EH (cell line): ENCODE measurements around the gene SRGAP3.
A peak's percentile ranks its signal among the peaks of the same experiment; 100 is the strongest.

Experiments used
- DNase-seq: peaks from one replicate; pipeline ENCODE4 v3.0.0-alpha.2; 2015; ENCODE audit warnings: low read depth

Gene SRGAP3

DNA sequence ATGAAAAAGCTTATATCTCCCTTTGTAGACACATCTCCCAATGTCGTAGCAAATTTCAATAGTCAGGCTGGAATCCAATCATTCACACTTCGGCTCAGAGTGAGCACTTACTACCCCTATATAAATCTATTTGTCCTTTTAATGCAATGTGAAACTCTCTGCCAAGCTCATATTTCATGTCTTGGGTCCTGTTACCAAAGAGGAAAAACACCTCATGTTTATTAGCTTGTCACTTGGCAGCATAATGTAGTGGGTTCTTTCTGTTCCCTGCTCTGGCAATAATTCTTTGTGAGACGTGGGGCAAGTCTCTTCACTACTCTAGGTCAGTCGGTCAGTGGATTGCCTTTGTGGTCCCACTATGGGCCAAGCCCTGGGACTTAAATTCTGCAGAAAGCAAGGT is 107.1 kb downstream of the SRGAP3 start:
- DNase-seq: no peak

DNA sequence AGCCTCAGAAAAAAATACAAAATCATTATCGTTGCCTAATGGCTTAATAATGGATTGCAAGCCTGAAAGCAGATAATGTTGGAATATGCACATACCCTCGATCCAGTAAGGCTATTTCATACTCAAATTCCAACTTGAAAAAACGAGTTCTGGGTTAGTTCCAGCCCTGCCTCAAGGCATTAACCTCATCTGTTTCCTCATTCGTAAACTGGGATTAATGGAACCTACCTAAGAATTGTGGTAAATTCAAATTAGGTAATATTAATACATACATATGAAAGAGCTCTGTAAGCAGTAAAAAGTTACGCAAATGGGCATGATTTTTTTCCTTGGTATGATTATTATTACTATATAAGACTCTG is 107.5 kb downstream of the SRGAP3 start:
- DNase-seq: no peak

DNA sequence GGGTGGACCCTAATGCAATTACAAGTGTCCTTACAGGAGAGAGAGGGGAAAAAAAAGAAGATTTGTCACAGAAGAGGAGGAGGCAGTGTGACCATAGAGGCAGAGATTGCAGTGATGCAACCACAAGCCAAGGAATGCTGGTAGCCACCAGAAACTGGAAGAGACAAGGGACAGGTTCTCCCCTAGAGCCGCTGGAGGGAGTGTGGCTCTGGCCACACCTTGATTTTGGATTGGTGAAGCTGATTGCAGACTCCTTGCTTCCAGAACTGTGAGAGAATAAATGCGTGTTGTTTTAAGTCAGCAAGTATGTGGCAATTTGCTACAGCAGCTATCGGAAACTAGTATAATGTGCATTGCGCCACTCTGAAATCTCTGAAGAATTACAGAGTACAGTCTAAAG is 110.1 kb downstream of the SRGAP3 start:
- DNase-seq: no peak

DNA sequence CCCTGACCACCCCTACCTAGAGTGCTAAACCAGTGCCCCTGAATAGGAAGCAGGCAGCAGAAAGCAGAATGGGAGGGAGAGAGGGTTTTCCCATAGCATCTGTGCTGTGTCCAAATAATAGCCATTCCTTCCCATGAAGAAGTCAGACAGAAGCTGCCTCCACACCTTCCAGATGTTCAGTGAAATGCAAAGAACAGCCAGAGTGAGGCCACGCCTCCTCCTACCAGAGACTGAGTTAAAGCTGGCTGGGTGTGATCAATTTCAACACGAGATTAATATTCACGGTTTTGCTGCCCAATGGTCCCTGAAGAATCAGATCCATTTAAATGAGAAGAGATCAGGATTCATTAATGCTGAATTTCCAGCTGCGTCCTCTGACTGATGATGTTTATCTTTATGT is 111.8 kb downstream of the SRGAP3 start:
- no peak for DNase-seq

DNA sequence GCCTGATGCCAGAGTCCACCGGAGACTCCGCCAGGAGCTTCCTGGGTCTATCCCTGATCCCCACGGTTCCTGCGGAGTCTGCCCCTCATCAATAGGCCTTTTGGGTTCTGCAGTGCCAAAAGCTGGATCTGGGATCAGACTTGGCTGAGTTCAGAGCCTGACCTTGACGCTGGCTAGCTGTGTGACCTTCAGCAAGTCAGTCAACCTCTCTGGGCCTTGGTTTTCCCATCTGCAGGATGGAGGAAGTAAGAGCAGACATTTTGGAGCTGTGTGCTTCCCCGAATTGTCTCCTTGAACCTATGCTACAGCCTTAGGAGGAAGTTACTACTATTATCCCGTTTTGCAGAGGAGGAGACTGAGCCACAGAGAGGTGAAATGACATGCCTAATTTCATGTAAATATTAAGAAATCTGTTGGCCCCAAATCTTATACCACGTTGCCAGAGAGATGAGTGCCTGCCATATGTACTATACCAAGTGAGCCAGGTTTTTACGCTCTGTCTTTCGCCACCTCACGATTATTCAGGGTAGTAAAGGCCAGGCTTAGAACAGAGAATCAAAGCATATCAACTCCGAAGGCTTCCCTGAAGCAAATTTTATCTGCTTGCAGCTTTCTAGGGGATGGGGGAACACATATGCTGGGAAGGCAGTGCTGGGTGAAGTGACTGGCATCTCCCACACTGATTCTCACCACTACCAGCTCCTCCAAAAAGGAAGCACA is 112.5 kb downstream of the SRGAP3 start:
- no peak for DNase-seq

DNA sequence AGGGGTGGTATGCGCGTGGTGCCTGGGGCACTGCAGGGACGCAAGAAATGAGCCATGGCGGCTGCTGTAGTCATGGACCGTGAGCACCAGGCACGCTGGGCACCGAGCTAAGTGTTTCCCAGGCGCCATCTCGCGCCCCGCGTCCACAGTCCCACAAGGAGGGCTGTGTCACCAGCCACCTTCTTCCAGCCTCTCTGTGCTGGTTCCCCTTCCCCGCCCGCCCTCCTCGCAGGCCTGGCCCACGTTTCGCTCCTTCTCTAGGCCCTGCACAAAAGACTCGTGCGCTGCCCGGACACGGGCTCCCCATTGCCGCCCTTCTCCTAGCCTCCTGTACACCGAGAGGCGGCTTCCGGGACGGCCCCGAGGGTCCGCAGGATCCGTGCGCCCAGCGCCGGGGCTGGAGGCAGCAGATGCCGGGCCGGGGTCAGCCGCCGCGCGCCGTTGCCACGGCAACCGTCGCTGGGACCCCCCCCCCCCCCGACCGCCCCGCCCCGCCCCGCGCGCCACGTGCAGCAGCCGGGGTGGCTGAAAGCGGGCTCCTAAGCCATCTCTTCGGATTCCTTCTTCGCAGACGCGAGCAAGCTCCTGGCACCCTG is 113.4 kb downstream of the SRGAP3 start:
- no peak for DNase-seq

DNA sequence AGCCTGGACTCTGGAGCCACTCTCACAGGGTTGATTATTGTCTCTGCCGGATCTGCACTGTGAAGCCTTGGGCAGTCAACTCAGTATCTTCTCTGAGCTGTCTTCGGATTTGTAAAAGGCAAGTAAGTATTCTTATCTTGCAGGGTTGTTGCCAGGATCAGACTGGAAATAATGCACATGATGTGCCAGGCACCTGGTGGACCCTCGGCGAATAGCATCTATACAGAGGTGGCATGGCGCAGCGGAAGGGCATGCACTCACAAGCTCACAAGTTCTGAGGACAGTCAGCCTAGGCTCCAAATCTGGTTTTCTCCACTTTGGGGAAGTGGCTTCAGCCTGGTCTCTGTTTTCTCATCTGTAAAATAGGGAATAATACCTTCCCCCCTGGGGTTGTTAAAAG is 113.9 kb downstream of the SRGAP3 start:
- no peak for DNase-seq

DNA sequence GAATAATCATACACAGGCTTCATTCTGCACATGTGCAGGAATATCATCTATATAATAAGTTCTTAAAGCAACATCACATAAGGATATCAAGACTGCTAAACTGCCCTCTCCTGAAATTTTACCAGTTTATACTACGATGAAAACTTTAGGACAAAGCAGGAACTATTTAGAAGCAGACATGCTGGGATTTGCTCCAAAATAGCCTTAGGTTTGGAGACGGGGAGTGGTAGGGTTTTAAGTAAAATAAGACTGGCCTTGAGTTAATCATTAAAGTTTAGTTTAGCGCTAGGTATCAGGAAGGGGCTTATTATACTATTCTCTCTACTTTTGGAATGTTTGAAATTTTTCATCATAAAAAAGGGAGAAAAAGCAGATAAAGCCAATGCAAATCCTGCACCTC is 115.8 kb downstream of the SRGAP3 start:
- DNase-seq: no peak

DNA sequence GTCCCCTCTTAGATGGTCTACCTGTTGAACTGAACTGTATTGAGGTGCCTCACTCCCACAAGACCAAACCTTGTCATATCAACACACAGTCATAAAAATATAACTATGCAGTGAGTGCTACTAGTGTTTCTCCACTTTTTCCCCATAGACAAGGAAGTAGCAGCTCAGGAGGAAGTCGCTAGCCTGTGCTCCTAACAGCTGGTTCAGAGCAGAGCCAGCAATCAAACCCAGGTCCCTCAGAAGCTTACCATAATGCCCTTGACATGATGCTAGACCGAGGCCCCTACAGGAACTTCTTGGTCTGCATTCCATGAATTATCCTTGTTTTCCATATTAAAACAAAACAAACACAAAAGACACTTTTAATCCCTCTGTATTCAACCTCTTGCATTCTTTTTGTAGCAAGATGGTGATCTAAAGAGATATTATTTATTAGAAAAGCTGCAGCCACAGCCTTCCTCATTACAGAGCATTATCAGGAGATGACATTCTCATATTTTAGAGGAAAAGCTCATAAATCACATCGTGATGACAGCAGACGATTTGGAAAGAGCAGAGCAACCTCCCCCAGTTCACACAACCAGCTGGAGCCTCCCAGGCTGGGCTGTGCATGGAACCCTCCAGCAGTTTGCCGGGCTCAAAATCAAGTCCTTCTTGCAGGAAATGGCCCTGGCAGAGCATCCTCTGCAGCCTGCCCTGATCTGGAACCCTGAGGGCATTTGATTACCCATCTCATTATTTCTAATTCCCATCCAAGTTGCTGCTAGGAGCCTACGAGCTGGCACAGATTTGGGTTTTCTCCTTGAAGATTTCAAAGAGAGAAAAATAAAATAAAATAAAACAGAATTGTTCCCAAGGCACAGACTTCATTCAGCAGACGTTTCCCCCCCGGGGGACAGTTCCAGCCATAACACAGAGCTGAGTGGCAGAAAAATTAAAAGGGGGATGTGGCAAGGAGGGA is 118.8 kb downstream of the SRGAP3 start:
- DNase-seq: peak; percentile 5

DNA sequence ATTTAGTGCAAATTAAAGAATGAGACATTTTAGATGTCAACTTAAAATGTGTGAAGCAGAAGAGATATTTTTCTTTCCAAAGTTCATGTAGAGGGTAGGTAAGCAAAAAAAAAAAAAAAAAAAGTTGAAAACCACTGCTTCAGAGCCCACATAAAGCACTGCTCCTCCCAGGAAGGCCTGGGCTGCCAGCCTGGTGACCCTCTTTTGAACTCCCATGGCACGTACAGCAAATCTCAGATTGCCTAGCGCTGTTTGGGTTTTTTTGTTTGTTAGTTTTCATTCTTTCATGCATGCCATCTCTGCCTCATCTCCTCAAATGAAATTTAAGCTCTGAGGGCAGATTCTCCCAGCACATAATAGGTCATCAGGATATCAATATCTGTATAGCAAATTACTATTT is 120.1 kb downstream of the SRGAP3 start:
- DNase-seq: no peak

DNA sequence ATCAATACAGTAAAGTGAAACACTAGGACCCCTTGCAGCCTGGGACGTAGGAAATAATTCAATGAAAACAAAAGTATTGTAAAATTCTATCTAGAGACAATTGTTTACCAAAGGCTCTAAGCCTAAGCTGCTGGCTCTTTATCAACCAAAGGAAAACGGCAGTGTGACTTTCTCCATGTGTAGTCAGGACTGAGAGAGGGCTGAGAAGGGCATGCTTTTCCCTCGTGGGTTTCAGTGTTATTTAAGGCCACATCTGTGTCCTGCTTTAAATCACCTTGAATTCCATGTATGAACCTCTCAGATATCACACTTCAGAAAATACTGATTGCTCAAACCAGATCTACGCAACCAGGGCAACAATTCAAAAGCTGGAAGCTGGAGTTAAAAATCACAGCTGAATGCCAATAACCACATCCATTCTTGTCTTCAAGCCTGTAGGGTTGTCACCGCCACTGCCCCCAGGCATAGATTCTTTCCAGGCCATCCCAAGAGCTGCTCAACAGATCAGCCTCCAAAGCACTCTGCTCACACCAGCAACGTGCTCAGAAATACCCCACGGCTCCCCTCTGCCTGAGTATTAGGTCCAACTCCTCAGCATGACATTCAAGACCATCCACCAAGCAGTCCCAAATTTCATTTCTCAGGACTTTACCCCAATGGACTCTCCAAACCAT is 124.0 kb downstream of the SRGAP3 start:
- no peak for DNase-seq

DNA sequence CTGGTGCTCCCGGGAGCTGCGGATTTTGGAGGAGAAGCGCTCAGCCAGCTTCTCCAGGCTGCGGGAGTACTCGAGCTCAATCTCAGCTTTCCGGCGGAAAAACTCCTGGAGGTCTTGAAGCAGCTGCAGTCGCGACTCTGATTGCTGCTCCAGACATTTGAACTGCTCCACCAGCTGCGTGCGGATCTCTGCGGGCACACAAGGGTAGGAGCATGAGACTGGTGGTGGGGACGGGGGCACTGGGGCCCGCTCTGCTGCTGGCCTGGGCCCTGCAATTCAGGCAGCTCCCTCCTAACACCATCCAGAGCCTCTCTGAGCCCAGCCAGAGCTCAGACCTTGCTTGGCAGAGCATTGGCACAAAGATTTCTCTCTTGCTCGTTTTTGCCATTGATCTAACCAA is 124.7 kb downstream of the SRGAP3 start:
- no peak for DNase-seq

DNA sequence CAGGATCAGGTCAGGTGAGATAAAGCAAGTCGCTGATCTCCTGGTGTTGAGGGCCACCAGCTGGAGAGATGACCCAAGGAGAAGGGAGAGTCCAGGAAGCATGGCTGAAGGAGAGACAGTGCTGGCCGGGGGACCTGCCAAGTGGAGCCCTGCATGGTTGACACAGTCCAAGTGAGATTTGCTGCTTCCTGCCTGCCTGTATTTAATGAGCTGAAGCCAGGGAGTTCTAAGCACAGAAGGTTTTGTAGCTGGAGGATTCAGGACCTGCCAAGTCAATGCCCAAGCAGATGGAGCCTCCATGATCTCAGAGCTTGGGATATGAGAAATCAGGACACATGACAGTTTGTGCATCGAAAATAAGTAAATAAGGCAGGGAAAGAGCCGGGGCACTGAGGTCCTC is 125.6 kb downstream of the SRGAP3 start:
- no peak for DNase-seq

DNA sequence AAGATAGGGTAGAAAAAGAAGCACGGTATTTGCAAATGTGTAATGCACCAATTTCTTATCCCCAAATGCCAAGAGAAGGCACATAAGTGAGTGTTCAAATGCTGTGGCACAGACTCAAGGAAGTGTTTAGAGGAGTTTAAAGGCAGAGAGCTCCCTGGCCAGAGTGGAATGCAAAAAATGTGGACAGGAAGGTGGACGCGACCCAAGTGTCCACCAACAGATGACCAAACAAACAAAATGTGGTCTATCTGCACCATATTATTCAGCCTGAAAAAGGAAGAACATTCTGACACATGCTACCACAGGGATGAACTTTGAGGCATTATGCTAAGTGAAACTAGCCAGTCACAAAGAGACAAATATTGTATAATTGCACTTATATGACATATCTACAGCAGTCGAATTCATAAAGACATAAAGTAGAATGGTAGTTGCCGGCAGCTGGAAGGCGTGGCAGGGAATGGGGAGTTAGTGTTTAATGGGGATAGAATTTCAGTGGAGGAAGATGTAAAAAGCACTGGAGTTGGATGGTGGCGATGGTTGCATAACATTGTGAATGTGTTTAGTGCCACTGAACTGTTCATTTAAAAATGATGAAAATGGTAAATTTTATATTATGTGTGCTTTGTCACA is 126.6 kb downstream of the SRGAP3 start:
- peak; percentile 3 for DNase-seq

DNA sequence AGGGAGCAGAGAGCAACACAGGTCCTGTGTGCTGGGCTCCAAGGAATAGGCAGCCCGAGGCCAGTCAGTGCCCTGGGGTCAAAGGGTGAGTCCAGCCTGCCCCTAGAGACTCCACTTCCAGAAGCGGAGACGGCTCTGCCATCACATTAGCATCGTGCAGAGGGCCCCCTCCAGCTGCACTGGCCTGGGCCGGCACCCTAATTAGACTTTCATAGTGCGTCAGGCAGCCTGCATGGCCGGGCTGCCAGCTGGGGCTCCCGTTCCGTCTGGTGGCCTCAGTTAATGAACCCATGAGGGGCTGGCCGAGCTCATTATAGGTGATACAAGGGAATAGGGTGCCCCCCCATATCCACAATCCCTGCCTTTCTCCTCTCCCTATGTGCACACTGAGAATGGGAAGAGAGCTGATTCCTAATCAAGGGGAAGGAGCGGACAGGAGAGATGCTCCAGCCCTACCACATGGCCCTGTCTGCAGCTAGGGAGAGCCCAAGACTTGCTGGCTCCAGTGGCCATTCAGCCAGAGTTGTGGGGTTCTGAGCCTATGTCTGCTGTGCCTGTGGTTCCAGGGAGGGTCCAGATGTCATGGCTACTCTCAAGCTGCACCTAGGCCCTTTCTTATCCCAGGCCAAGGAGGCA is 128.0 kb downstream of the SRGAP3 start:
- no peak for DNase-seq

DNA sequence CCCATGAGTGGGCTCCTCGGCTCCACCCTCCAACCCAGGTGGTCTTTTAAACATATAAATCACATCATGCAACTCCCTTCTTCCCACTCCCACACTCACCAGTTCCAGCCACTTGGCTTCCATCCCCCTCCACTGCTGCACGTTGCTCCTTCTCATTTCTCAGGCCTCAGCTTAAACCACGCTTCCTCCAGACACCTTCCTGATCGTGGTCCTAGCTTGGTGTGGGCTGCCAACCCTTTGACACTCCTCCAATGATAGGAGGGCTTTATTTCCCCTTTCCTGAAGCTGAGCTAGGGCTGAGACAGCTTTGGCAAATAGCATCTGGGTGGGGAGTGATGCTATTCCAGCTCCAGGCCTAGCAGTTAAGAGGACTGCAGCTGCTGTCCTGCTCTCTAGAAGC is 130.1 kb downstream of the SRGAP3 start:
- DNase-seq: no peak

DNA sequence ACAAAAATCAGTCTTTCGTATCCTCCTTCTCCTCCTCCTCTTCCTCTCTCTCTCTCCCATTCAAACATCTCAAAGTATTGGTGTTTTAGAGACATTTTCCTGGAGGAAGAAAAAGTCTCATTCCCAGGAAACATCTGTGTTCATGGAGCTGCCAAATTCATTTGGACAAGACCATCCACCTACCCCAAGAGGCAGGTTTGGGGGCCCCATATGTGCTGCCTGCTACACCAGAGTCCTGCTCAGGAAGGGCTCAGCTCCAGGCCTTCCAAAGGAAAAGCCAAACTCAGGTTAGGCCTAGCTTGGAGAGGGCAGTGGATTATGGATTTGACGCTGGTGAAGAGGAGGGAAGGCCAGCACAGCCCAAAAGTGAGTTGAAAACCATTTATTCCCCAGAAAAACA is 131.2 kb downstream of the SRGAP3 start:
- no peak for DNase-seq

DNA sequence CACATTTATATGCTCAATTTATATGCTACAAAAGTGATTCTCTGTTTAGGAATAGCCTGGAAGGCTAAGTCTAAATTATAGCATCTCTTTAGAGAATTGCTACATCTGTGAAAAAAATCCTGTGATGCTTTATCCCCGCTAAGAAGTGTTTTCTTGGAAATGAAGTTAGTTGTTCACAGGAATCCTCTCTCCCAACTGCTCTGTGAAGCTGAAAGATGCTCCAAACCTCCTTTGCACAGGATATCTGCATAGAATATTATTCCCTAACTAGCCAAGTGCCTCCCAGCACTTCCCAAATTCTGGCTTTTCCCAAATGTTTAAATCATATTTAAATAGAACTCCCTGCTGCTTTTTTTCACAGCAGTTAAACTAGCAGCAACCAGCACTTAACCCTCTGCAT is 132.2 kb downstream of the SRGAP3 start:
- no peak for DNase-seq

DNA sequence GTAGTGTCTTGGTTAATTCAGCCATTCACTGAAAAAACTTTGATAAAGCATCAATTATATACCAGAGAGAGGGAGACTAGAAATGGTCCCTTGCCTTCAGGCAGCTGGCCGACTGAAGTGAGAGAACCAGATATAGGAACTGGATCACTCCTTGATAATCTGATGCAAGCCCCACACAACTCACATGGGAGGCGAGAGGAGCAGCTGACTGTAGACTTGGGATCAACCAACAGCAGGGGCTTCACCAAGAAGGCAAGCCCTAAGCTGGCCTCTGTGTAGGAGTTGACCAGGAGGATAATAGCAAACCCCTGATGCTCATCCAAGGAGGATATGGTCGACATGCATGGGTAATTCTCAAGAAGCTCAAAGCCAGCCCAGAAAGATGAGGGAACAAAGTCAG is 133.1 kb downstream of the SRGAP3 start:
- DNase-seq: no peak

DNA sequence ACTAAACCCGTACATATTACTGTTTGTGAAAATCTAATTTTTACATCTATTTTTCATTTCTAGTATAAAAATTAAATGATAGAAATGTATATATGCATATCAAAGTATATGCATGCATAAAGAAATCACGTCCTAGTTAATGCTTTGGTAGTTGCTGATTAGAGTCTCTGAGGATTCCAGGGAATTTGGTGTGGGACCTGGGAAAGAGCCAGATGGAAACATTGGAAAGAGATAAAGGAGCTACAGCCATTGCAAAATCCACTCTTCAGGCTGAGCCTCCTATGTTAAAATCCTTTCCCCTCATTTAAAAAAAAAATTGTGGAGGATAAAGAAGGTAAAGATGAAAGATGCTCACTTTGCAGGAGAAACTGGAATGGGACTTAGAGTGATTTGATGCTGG is 134.1 kb downstream of the SRGAP3 start:
- DNase-seq: no peak

DNA sequence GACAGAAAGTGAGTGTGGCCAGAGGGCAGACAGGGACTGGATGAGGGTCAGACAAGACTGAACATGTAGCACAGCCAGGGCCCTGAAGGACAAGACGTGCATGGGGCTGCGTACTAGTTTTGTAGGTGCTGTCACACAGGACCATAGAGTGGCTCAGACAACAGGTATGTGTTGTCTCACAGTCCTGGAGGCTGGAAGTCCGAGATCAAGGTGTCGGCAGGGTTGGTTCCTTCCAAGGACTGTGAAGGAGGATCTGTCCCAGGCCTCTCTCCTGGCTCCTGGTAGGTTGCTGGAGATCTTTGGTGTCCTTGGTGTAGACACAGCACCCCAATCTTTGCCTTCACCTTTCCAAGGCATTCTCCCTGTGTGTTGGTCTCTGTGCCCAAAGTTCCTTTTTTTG is 136.4 kb downstream of the SRGAP3 start:
- no peak for DNase-seq

DNA sequence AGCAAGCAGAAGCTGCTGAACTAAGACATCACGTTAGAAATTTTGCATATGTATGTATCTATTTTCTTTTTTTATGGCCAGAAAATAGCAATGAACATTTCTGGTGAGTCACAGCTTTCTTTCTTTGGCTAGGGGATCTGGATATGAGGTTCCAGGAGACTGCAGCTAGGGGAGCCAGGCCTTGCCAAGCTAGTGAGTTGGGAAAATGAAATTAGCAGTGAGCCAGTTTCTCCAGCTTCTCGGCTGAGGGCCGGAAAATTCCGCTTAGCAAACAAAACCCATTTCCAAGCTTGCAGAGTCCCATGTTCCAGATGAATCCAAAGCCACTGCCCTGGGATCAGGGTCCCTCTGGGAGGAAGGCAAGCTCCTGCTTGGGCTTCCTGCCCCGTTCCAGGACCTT is 137.6 kb downstream of the SRGAP3 start:
- DNase-seq: no peak
